Eye (tissue), 1 donor: ENCODE results near the gene BNIP2.

ENCODE experiments used
- DNase-seq: peaks from one replicate; pipeline ENCODE4 v3.0.0-alpha.2; 2015

BNIP2 gene

DNA sequence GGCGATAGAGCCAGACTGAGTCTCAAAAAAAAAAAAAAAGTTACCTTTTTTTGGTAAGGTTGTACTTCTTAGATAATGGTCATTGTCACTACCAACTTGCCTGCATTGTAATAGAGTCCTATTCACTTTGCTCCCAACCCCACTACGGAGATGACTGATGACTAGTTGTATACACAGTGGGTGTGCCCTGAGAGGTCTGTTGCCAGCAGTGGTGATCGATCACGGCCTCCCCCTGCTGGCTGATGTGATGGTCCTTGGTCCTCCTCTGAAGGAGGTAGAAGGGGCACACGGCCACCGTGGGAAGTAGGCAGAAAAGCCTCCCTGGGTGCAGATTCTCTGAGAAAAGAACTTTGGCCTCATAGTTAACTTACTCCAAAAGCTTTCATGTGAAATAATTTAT is 66.8 kb downstream of the BNIP2 start:
- no peak for DNase-seq

DNA sequence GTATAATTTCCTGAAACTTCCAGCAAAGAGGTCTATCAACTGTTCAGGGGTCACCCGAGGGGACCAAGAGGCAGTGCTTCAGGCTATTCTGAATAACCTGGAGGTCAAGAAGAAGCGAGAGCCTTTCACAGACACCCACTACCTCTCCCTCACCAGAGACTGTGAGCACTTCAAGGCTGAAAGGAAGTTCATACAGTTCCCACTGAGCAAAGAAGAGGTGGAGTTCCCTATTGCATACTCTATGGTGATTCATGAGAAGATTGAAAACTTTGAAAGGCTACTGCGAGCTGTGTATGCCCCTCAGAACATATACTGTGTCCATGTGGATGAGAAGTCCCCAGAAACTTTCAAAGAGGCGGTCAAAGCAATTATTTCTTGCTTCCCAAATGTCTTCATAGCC is 70.7 kb downstream of the BNIP2 start:
- no peak for DNase-seq

DNA sequence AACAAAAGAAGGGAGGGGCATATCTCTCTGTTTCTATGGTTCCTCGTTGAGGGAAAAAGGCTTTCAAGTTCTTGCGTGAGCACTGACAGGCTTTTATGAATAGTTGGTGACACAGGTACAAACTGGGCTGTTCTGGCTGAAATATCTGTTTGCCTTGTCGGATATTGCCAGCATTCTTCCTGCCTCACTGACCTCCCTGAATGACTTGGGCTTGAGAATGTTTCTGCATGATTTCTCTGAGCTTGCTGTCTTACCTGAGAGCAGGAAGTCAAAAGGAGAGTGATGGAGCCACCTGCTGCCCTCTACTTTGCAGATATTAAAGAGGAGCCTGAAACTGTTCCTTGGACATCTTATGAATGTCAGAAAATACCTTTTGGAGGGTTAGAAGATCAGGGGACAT is 72.7 kb downstream of the BNIP2 start:
- no peak for DNase-seq

DNA sequence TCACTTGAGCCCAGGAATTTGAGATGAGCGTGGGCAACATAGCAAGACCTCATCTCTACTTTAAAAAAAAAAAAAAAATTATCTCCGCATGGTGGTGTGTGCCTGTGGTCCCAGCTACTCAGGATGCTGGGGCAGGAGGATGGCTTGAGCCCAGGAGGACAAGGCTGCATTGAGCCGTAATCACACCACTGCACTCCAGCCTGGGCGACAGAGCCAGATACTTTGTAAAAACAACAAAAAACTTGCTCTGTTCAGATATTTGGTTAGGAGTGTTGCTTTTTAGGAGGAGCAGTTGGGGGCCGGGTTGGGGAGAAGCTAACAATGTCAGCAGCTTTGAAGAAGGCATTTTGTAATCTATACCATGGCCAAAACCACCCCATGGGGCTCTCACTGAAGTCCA is 73.5 kb downstream of the BNIP2 start:
- DNase-seq = no peak

DNA sequence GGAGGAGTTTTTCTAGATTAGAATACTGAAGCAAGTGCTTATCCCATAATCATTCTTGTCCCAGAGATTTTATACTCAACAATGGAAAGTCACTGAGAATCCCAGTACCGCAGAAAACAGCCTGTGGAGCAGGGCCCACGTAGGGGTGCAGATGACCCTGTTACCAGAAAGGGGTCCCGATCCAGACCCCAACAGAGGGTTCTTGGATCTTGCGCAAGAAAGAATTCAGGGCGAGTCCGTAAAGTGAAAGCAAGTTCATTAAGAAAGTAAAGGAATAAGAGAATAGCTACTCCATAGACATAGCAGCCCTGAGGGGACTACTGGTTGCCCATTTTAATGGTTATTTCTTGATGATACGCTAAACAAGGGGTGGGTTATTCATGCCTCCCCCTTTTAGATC is 75.0 kb downstream of the BNIP2 start:
- no peak for DNase-seq

DNA sequence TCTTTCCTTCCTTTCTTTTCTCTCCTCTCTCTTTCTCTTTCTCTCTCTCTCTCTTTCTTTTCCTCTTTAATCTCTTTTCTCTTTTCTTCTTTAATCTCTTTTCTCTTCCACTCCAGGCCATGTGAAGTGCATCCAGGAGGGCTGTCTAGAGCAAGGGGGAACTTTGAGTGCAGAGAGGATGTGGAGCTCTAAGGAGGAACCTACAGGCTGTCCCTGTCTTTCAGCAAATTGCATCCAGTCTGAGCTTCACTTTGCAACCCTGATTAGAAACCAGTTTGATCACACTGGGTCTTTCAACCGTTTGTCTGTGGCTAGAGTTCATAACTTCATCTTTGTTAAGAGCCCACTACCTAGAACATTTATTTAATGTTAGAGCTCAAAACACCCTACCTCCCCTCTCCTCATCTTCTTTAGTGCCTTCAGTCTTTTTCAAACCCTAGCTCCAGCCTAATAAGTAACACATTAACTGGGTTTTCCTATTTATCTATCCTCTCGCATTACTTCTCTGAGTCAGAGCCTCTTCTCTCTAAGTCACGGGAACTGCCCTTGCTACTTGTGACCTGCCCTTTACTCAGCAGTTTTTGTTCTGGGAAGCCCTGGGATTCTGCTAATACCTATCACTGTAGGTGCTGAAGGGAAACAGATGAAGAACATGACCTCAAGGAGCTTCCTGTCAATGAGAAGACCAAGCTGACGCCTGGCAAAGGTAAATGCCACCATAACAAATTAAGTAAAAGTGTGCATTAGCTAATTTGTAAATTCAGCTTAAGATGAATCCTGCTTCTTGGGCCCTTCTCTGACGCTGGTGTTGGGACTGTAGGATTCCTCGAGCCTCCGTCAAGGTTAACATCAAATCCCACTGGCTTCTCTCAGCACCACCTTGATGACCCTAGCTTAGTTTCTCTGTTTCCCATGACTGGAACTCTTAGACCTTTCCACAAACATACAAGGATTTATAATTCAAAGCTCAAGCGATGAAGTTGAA is 77.6 kb downstream of the BNIP2 start, which contains the start of gene GCNT3:
Gene GCNT3, plus strand, starts transcription at position 508 of the 985 bp plus-strand sequence. CDS start 6,456 bp downstream, outside the sequence.
- DNase-seq = no peak

DNA sequence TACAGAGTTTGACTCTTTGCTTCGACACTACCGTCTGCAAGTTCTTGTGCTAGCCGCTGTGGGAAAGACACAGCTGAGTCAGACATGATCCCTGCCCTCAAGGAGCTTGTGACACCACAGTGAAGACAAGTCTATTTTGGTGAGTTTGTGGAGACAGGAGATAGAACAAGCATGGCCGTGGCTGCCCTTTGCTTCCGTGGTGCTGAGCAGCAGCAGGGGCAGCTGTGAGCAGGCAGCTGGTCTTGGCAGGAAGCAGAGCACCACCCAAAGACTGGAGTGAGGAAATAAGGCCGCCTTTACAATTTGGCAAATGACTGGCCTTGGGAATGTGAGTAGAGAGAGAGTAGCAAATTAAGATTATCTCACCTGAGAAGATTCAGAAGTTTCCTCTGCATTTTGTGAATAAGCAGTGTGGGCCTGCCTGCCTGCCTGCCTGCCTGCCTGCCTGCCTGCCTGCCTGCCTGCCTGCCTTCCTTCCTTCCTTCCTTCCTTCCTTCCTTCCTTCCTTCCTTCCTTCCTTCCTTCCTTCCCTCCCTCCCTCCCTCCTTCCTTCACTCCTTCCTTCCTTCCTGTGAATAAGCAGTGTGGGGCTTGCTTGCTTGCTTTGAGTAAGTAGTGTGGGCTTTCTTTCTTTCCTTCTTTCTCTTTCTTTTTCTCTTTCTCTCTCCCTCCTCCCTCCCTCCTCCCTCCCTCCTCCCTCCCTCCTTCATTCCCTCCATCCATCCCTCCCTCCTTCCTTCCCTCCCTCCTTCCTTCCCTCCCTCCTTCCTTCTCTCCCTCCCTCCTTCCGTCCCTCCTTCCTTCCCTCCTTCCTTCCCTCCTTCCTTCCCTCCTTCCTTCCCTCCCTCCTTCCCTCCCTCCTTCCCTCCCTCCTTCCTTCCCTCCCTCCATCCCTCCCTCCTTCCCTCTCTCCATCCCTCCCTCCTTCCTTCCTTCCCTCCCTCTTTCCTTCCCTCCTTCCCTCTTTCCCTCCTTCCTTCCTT is 79.1 kb downstream of the BNIP2 start:
- no peak for DNase-seq
